ENCODE data around the gene NUCB1. TPM values are rescaled to one million over a fixed set of nuclear protein-coding genes. Genes with fewer than 3 reads are reported as not detected.
"Not testable (repeated sequence)": the region's sequence is repeated elsewhere in the genome, so short reads cannot be mapped to it uniquely, and the experiment has no call there.

NUCB1 gene
- polyA plus RNA-seq, 1 donor (not counting 4 experiments of a cell fraction or from before 2014, with no cell fraction given), result 44.3 TPM

DNA sequence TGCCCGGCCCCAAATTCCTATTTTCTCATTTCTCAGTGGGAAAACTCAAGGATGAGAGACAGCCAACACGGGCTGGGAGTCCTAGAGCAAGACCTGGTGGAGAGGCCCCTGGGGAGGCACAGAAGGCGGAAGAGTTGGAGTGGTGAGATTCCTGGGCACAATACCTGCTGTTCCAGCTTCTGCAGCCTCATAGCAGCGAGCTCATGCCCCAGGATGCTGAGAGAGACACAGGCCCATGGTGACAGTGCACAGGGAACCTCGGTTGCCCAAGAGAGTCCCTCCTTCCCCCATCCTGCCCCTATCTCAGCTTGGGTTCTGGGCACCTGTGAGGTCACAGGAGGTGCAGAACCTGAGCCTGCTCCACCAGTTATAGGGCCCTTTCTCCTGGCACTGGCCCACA, 2.9 kb upstream of the NUCB1 start:
- Histone ChIP-seq H3K4me3 (ENCODE audit: control insufficient read depth in 2 of 3, extremely low read depth in 1 of 3, insufficient read depth in 2 of 3, low read depth in 1 of 3, low read length in 3 of 3) (no peak overlapping the region), H3K9me1 (ENCODE audit: control insufficient read depth, extremely low read depth, insufficient read depth, low read length) (no peaks in the 10 kb centered on the region), H3K27ac (ENCODE audit: control insufficient read depth, insufficient read depth, low read length) (no peak overlapping the region), H3K9ac (ENCODE audit: control insufficient read depth, extremely low read depth, insufficient read depth, low read length) (no peak overlapping the region), H3K4me2 (ENCODE audit: control insufficient read depth, extremely low read depth, insufficient read depth, low read depth, low read length) (no peak overlapping the region), H3K4me1 (ENCODE audit: control insufficient read depth, extremely low read depth, insufficient read depth, low read length) (peaks cover 6% of the 10 kb centered on the region), H2AFZ (ENCODE audit: control insufficient read depth, low read length) (no peak overlapping the region), H4K20me1 (ENCODE audit: control insufficient read depth, extremely low read depth, insufficient read depth, low read length) (no peaks in the 10 kb centered on the region), H3K9me3 (ENCODE audit: control insufficient read depth, low read depth, low read length) (no peaks in the 10 kb centered on the region), H3K36me3 (ENCODE audit: control insufficient read depth in 2 of 2, extremely low read depth in 1 of 2, insufficient read depth in 2 of 2, low read length in 2 of 2) (no peaks in the 10 kb centered on the region), H3K79me2 (ENCODE audit: control insufficient read depth, insufficient read depth, low read length) (peaks cover 7% of the 10 kb centered on the region), H3K27me3 (ENCODE audit: control insufficient read depth, extremely low read depth, insufficient read depth, low read length) (peaks cover 7% of the 10 kb centered on the region)
- no peak for DNase-seq (ENCODE audit: low read depth, low spot score)
- dilution Hi-C loops (cut with MboI; ENCODE audit: extremely low pct_ligation_motif_present, low sequenced_read_pairs), result no loop called here
- no peak for FAIRE-seq
- TF ChIP-seq, protein P1, sequence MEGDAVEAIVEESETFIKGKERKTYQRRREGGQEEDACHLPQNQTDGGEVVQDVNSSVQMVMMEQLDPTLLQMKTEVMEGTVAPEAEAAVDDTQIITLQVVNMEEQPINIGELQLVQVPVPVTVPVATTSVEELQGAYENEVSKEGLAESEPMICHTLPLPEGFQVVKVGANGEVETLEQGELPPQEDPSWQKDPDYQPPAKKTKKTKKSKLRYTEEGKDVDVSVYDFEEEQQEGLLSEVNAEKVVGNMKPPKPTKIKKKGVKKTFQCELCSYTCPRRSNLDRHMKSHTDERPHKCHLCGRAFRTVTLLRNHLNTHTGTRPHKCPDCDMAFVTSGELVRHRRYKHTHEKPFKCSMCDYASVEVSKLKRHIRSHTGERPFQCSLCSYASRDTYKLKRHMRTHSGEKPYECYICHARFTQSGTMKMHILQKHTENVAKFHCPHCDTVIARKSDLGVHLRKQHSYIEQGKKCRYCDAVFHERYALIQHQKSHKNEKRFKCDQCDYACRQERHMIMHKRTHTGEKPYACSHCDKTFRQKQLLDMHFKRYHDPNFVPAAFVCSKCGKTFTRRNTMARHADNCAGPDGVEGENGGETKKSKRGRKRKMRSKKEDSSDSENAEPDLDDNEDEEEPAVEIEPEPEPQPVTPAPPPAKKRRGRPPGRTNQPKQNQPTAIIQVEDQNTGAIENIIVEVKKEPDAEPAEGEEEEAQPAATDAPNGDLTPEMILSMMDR (optimal IDR thresholded peaks at IDR 0.05 in 1 of 3, IDR thresholded peaks at IDR 0.05 in 1 of 3, conservative IDR thresholded peaks at IDR 0.05 in 1 of 3; ENCODE audit: extremely low read depth in 1 of 3, insufficient read depth in 2 of 3, low read length in 3 of 3), result no peak
- TF ChIP-seq EZH2 (IDR thresholded peaks at IDR 0.05; ENCODE audit: low read length), result no peak

DNA sequence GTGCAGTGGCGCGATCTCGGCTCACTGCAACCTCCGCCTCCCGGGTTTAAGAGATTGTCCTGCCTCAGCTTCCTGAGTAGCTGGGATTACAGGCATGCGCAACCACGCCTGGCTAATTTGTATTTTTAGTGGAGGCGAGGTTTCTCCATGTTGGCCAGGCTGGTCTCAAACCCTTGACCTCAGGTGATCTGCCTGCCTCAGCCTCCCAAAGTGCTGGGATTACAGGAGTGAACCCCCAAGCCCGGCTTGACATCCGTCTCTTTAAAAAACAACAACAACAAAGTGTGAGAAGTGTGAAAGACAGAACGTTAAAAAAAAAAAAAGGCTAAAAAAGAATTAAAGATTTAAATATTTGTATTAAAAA, 744 bp upstream of the NUCB1 start:
- H3K4me1 ChIP-seq (ENCODE audit: control insufficient read depth, extremely low read depth, insufficient read depth, low read length); FAIRE-seq; dilution Hi-C loops (cut with MboI; ENCODE audit: extremely low pct_ligation_motif_present, low sequenced_read_pairs); DNase-seq (ENCODE audit: low read depth, low spot score); H3K79me2 ChIP-seq (ENCODE audit: control insufficient read depth, insufficient read depth, low read length); H3K27me3 ChIP-seq (ENCODE audit: control insufficient read depth, extremely low read depth, insufficient read depth, low read length); H3K9me1 ChIP-seq (ENCODE audit: control insufficient read depth, extremely low read depth, insufficient read depth, low read length); H4K20me1 ChIP-seq (ENCODE audit: control insufficient read depth, extremely low read depth, insufficient read depth, low read length); H3K36me3 ChIP-seq (ENCODE audit: control insufficient read depth in 2 of 2, extremely low read depth in 1 of 2, insufficient read depth in 2 of 2, low read length in 2 of 2); H3K9me3 ChIP-seq (ENCODE audit: control insufficient read depth, low read depth, low read length): not testable (repeated sequence)
- peak overlapping the region; percentile 94 for H3K9ac ChIP-seq (ENCODE audit: control insufficient read depth, extremely low read depth, insufficient read depth, low read length)
- peak overlapping the region; percentile 82 for H3K27ac ChIP-seq (ENCODE audit: control insufficient read depth, insufficient read depth, low read length)
- peak overlapping the region; percentile 97 for H3K4me2 ChIP-seq (ENCODE audit: control insufficient read depth, extremely low read depth, insufficient read depth, low read depth, low read length)
- peak overlapping the region; percentile 93 for H2AFZ ChIP-seq (ENCODE audit: control insufficient read depth, low read length)
- H3K4me3 ChIP-seq (ENCODE audit: control insufficient read depth in 2 of 3, extremely low read depth in 1 of 3, insufficient read depth in 2 of 3, low read depth in 1 of 3, low read length in 3 of 3), result peak overlapping the region; percentile 89 to 96 (median 96)

Measured in keratinocyte (primary cell).